ENCODE results near the gene PYGO2. TPM values are rescaled to one million over a fixed set of nuclear protein-coding genes. Genes with fewer than 3 reads are reported as not detected.

Gene PYGO2
- total RNA-seq, 1 experiment from 2014 or later = 35.9 TPM

GRCh38 chr1:155007251-155007828 is 45.8 kb upstream of the PYGO2 start:
- Mint-ChIP-seq H3K27me3 (ENCODE audit: insufficient read depth, unreplicated experiment) (no peaks in the 10 kb centered on the region), H3K27ac (ENCODE audit: low read depth, unreplicated experiment) (peak overlapping the region; percentile 87), H3K36me3 (ENCODE audit: insufficient read depth, unreplicated experiment) (peaks cover 38% of the 10 kb centered on the region), H3K9me3 (ENCODE audit: unreplicated experiment) (no peaks in the 10 kb centered on the region), H3K4me3 (ENCODE audit: unreplicated experiment) (peak overlapping the region; percentile 84), H3K4me1 (ENCODE audit: insufficient read depth, unreplicated experiment) (peaks cover 76% of the 10 kb centered on the region)
- intact Hi-C loops (cut with micrococcal nuclease) = no loop called here
- DNase-seq (ENCODE audit: unreplicated experiment) = no peak
- no TSS peak for BruUV-seq (replicated peaks)
- CTCF ChIA-PET = interaction anchor here (0.6 to 2.4 kb wide), 13 partner anchors 9 to 339 kb away, joined by 3 to 10 read pairs (median 4); partner anchors contain the start of genes FLAD1 and KRTCAP2
- POLR2A ChIA-PET = interaction anchor here (0.6 to 41.1 kb wide), 9 partner anchors 8 to 238 kb away, joined by 3 to 1917 read pairs (median 5); partner anchors contain the start of genes ADAM15, CKS1B, FLAD1 and PBXIP1
- TF ChIP-seq CTCF (IDR thresholded peaks at IDR 0.05; ENCODE audit: unreplicated experiment) = no peak

- no peak for TF ChIP-seq CTCF (IDR thresholded peaks at IDR 0.05; ENCODE audit: unreplicated experiment)
- Mint-ChIP-seq H3K27me3 (ENCODE audit: insufficient read depth, unreplicated experiment) (no peaks in the 10 kb centered on the region), H3K9me3 (ENCODE audit: unreplicated experiment) (no peaks in the 10 kb centered on the region), H3K36me3 (ENCODE audit: insufficient read depth, unreplicated experiment) (peaks cover 35% of the 10 kb centered on the region), H3K27ac (ENCODE audit: low read depth, unreplicated experiment) (peak overlapping the region; percentile 97), H3K4me1 (ENCODE audit: insufficient read depth, unreplicated experiment) (peaks cover 69% of the 10 kb centered on the region), H3K4me3 (ENCODE audit: unreplicated experiment) (peak overlapping the region; percentile 90)
- DNase-seq (ENCODE audit: unreplicated experiment) = no peak
- POLR2A ChIA-PET = interaction anchor here (0.6 to 41.1 kb wide), 6 partner anchors 9 to 44 kb away, joined by 3 to 1917 read pairs (median 10); partner anchors contain the start of genes ADAM15, CKS1B, FLAD1 and PBXIP1
- intact Hi-C loops (cut with micrococcal nuclease) = no loop called here
- no TSS peak for BruUV-seq (replicated peaks)
- CTCF ChIA-PET = interaction anchor here (0.9 to 1.8 kb wide), 8 partner anchors 10 to 79 kb away, joined by 3 to 19 read pairs (median 4); partner anchors contain the start of genes ADAM15 and PYGO2
Observed at GRCh38 chr1:155006601-155007101, 45.1 kb upstream of the PYGO2 start.

- intact Hi-C loops (cut with micrococcal nuclease) = no loop called here
- Mint-ChIP-seq H3K4me1 (ENCODE audit: insufficient read depth, unreplicated experiment) (peaks cover 63% of the 10 kb centered on the region), H3K36me3 (ENCODE audit: insufficient read depth, unreplicated experiment) (peaks cover 29% of the 10 kb centered on the region), H3K4me3 (ENCODE audit: unreplicated experiment) (peak overlapping the region; percentile 90), H3K9me3 (ENCODE audit: unreplicated experiment) (no peaks in the 10 kb centered on the region), H3K27ac (ENCODE audit: low read depth, unreplicated experiment) (peak overlapping the region; percentile 97), H3K27me3 (ENCODE audit: insufficient read depth, unreplicated experiment) (no peaks in the 10 kb centered on the region)
- BruUV-seq (replicated peaks) = no TSS peak
- CTCF ChIA-PET = interaction anchor here (0.8 to 2.5 kb wide), 14 partner anchors 9 to 80 kb away, joined by 3 to 24 read pairs (median 4); partner anchors contain the start of genes ADAM15 and PYGO2
- peak; percentile 91 for DNase-seq (ENCODE audit: unreplicated experiment)
- no peak for TF ChIP-seq CTCF (IDR thresholded peaks at IDR 0.05; ENCODE audit: unreplicated experiment)
- POLR2A ChIA-PET = interaction anchor here (0.6 to 41.1 kb wide), 14 partner anchors 11 to 1043 kb away, joined by 3 to 1917 read pairs (median 6); partner anchors contain the start of genes ADAM15, CKS1B, EFNA3 and FLAD1
Observed at GRCh38 chr1:155005076-155006011, 43.8 kb upstream of the PYGO2 start.

Data from MCF 10A (cell line).